HCT116 (cell line): ENCODE data around the gene MTO1.

Experiments
- ATF3 ChIP-seq: IDR thresholded peaks from 2 replicates; pipeline ENCODE4 v1.6.1; 2012
- EGR1 ChIP-seq: IDR thresholded peaks from 2 replicates; pipeline ENCODE4 v1.6.1; 2012; ENCODE audit warnings: low read depth
- ELF1 ChIP-seq: IDR thresholded peaks from 2 replicates; pipeline ENCODE4 v1.6.1; 2012; ENCODE audit warnings: low read depth, borderline replicate concordance
- EZH2 ChIP-seq: fragments of 200-600 bp; sonication (generic); IDR thresholded peaks from 2 replicates; pipeline ENCODE4 v1.6.1; 2017; ENCODE audit warnings: antibody characterized with exemption, mixed run types
- EZH2phosphoT487 ChIP-seq: fragments of 200-600 bp; IDR thresholded peaks from 2 replicates; pipeline ENCODE4 v1.6.1; 2018; ENCODE audit warnings: antibody characterized with exemption, borderline replicate concordance
- POLR2A ChIP-seq: IDR thresholded peaks from 2 replicates; pipeline ENCODE4 v1.7.0; 2011; ENCODE audit warnings: borderline replicate concordance; ENCODE audit not compliant: insufficient read depth, insufficient read length; ENCODE audit errors: extremely low read depth
- POLR2AphosphoS5 ChIP-seq: IDR thresholded peaks from 2 replicates; pipeline ENCODE4 v1.6.1; 2011; ENCODE audit warnings: mild to moderate bottlenecking, low read depth, low read length, moderate library complexity
- RAD21 ChIP-seq: IDR thresholded peaks from 2 replicates; pipeline ENCODE4 v1.6.1; 2012; ENCODE audit warnings: low read depth, mild to moderate bottlenecking
- SIN3A ChIP-seq: IDR thresholded peaks from 2 replicates; pipeline ENCODE4 v1.6.1; 2012; ENCODE audit warnings: low read depth
- SP1 ChIP-seq: IDR thresholded peaks from 2 replicates; pipeline ENCODE4 v1.6.1; 2012; ENCODE audit warnings: low read depth
- SRF ChIP-seq: IDR thresholded peaks from 2 replicates; pipeline ENCODE4 v1.6.1; 2012; ENCODE audit warnings: low read depth
- TCF7L2 ChIP-seq: IDR thresholded peaks from 2 replicates; pipeline ENCODE4 v1.7.0; 2011; ENCODE audit warnings: borderline replicate concordance, inconsistent platforms; ENCODE audit not compliant: insufficient read depth, insufficient read length; ENCODE audit errors: extremely low read depth
- TF ChIP-seq, protein P1 (sequence below), 3 experiments: fragments of 200-600 bp in 1 of 3; sonication (generic) in 1 of 3; IDR thresholded peaks in 2 of 3; conservative IDR thresholded peaks in 1 of 3; 2 replicates each; pipeline ENCODE4 v1.5.1; 2012 to 2017; ENCODE audit warnings: low read depth in 2 of 3, low read length in 2 of 3, antibody characterized with exemption in 1 of 3, borderline replicate concordance in 1 of 3, control low read depth in 1 of 3, mild to moderate bottlenecking in 1 of 3, mixed read lengths in 1 of 3, mixed run types in 1 of 3, moderate library complexity in 1 of 3; ENCODE audit not compliant: insufficient read depth in 1 of 3
- TF ChIP-seq, protein P2 (sequence below): IDR thresholded peaks from 2 replicates; pipeline ENCODE4 v1.6.1; 2012; ENCODE audit warnings: low read depth

GRCh38 chr6:73542891-73543290 lies 81.4 kb downstream of the MTO1 start:
- TF ChIP-seq, protein P1, sequence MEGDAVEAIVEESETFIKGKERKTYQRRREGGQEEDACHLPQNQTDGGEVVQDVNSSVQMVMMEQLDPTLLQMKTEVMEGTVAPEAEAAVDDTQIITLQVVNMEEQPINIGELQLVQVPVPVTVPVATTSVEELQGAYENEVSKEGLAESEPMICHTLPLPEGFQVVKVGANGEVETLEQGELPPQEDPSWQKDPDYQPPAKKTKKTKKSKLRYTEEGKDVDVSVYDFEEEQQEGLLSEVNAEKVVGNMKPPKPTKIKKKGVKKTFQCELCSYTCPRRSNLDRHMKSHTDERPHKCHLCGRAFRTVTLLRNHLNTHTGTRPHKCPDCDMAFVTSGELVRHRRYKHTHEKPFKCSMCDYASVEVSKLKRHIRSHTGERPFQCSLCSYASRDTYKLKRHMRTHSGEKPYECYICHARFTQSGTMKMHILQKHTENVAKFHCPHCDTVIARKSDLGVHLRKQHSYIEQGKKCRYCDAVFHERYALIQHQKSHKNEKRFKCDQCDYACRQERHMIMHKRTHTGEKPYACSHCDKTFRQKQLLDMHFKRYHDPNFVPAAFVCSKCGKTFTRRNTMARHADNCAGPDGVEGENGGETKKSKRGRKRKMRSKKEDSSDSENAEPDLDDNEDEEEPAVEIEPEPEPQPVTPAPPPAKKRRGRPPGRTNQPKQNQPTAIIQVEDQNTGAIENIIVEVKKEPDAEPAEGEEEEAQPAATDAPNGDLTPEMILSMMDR (IDR thresholded peaks at IDR 0.05 in 2 of 3, conservative IDR thresholded peaks at IDR 0.05 in 1 of 3; ENCODE audit: borderline replicate concordance in 1 of 3, insufficient read depth in 1 of 3, low read depth in 2 of 3, low read length in 2 of 3): no peak
- TF ChIP-seq RAD21 (no peak), EGR1 (no peak), EZH2phosphoT487 (no peak), TCF7L2 (no peak), ATF3 (no peak), POLR2AphosphoS5 (no peak), SP1 (no peak), EZH2 (no peak), POLR2A (no peak), SIN3A (no peak), ELF1 (no peak), SRF (no peak)
- TF ChIP-seq, protein P2, sequence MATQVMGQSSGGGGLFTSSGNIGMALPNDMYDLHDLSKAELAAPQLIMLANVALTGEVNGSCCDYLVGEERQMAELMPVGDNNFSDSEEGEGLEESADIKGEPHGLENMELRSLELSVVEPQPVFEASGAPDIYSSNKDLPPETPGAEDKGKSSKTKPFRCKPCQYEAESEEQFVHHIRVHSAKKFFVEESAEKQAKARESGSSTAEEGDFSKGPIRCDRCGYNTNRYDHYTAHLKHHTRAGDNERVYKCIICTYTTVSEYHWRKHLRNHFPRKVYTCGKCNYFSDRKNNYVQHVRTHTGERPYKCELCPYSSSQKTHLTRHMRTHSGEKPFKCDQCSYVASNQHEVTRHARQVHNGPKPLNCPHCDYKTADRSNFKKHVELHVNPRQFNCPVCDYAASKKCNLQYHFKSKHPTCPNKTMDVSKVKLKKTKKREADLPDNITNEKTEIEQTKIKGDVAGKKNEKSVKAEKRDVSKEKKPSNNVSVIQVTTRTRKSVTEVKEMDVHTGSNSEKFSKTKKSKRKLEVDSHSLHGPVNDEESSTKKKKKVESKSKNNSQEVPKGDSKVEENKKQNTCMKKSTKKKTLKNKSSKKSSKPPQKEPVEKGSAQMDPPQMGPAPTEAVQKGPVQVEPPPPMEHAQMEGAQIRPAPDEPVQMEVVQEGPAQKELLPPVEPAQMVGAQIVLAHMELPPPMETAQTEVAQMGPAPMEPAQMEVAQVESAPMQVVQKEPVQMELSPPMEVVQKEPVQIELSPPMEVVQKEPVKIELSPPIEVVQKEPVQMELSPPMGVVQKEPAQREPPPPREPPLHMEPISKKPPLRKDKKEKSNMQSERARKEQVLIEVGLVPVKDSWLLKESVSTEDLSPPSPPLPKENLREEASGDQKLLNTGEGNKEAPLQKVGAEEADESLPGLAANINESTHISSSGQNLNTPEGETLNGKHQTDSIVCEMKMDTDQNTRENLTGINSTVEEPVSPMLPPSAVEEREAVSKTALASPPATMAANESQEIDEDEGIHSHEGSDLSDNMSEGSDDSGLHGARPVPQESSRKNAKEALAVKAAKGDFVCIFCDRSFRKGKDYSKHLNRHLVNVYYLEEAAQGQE: no peak
